Measurements from ENCODE around the gene TMEM169.

- TF ChIP-seq, protein P1, sequence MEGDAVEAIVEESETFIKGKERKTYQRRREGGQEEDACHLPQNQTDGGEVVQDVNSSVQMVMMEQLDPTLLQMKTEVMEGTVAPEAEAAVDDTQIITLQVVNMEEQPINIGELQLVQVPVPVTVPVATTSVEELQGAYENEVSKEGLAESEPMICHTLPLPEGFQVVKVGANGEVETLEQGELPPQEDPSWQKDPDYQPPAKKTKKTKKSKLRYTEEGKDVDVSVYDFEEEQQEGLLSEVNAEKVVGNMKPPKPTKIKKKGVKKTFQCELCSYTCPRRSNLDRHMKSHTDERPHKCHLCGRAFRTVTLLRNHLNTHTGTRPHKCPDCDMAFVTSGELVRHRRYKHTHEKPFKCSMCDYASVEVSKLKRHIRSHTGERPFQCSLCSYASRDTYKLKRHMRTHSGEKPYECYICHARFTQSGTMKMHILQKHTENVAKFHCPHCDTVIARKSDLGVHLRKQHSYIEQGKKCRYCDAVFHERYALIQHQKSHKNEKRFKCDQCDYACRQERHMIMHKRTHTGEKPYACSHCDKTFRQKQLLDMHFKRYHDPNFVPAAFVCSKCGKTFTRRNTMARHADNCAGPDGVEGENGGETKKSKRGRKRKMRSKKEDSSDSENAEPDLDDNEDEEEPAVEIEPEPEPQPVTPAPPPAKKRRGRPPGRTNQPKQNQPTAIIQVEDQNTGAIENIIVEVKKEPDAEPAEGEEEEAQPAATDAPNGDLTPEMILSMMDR (IDR thresholded peaks at IDR 0.05; ENCODE audit: insufficient read depth, low read depth, low read length), result no peak
- TF ChIP-seq EZH2 (IDR thresholded peaks at IDR 0.05; ENCODE audit: insufficient read depth, low read length), result no peak
Measured at GRCh38 chr2:216118474-216118873, 36.8 kb downstream of the TMEM169 start.
